ENCODE results near the gene BMP8B. TPM values are rescaled to one million over a fixed set of nuclear protein-coding genes. Genes with fewer than 3 reads are reported as not detected.

BMP8B gene
- total RNA-seq, 1 experiment from 2014 or later: 0.42 TPM

DNA sequence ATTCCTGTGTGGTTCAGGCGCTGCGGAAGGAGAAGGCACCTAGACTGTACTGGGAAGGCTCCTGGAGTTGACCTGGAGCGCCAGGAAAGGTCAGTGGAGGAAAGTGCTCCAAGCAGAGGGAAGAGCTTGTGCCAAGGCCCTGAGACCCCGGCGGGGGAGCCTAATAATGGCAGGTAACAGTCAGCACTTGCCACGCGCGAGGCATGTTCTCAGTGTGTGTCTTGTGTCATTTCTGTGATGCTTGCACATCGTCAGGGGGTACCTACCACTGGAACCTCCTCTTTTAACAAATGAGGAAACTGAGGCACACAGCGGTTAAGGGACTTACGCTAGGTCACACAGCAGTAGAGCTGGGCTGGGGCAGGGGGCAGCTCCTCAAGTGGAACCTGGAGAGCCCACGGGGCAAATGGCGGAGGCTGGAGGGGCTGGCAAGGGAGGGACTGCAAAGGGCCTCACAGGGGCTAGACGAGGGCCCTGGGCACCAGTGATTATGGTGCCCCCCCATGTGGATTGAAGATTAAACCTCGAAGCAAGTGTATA is 976 bp upstream of the BMP8B start:
- H3K56ac ChIP-seq (ENCODE audit: insufficient read length, low read depth, low read length): no peak overlapping the region
- no peak overlapping the region for H4K5ac ChIP-seq (ENCODE audit: insufficient read length, low read depth, low read length)
- no peak overlapping the region for H2AK5ac ChIP-seq (ENCODE audit: insufficient read length, low read length)
- H3K23me2 ChIP-seq (ENCODE audit: insufficient read length, low read depth, low read length, poor library complexity, severe bottlenecking): peaks cover 3% of the 10 kb centered on the region
- H3K4ac ChIP-seq (ENCODE audit: low read depth, low read length): no peak overlapping the region
- Mint-ChIP-seq H3K27me3 (ENCODE audit: low read depth) (peaks cover 82% of the 10 kb centered on the region), H3K4me1 (peaks cover 5 to 6% of the 10 kb centered on the region in 2 experiments; a peak in 3 of 4 replicates), H3K36me3 (ENCODE audit: insufficient read depth in 1 of 3, low read depth in 3 of 3) (peaks cover 0 to 1% (median 0%) of the 10 kb centered on the region in 3 experiments; a peak in 1 of 7 replicates), H3K4me3 (peak overlapping the region; percentile 61 to 85), H3K27ac (no peak overlapping the region; a peak in 1 of 7 replicates), H3K9me3 (no peaks in the 10 kb centered on the region; a peak in 1 of 5 replicates)
- no peak overlapping the region for H3K23ac ChIP-seq (ENCODE audit: insufficient read length, low read depth, low read length)
- H4K20me1 ChIP-seq (ENCODE audit: control insufficient read depth, insufficient read depth, insufficient read length): no peaks in the 10 kb centered on the region
- H2AFZ ChIP-seq (ENCODE audit: low read length): no peak overlapping the region
- no peak overlapping the region for H2BK120ac ChIP-seq (ENCODE audit: low read depth, low read length, poor library complexity, severe bottlenecking)
- H3K4me2 ChIP-seq (ENCODE audit: insufficient read depth, insufficient read length, low read length): peak overlapping the region; percentile 47
- no peaks in the 10 kb centered on the region for H3K4me1 ChIP-seq (ENCODE audit: insufficient read depth, low read length)
- no peak overlapping the region for H3T11ph ChIP-seq (ENCODE audit: low read length)
- H4K91ac ChIP-seq (ENCODE audit: insufficient read length, low read depth, low read length): no peak overlapping the region
- no peak overlapping the region for H2BK15ac ChIP-seq (ENCODE audit: low read depth, low read length)
- peak; percentile 65 for DNase-seq
- H3K9me3 ChIP-seq (ENCODE audit: control insufficient read depth, low read depth, low read length): no peaks in the 10 kb centered on the region
- H3K79me1 ChIP-seq (ENCODE audit: insufficient read depth, low read depth, low read length, poor library complexity, severe bottlenecking): no peaks in the 10 kb centered on the region
- no CpG with 5 or more reads among the region's 15 CpGs for WGBS (ENCODE audit: extremely low coverage, insufficient read length, low lambda C conversion rate)
- H4K8ac ChIP-seq (replicated peaks; ENCODE audit: insufficient read length, low read depth, low read length): no peak overlapping the region
- H3K79me2 ChIP-seq (ENCODE audit: insufficient read depth, low read length): no peaks in the 10 kb centered on the region
- H3K9ac ChIP-seq (ENCODE audit: extremely low read depth, insufficient read length, low read length): no peak overlapping the region
- H2BK20ac ChIP-seq (ENCODE audit: low read depth, low read length, poor library complexity, severe bottlenecking): no peak overlapping the region
- H3K14ac ChIP-seq (ENCODE audit: insufficient read depth, low read length): no peak overlapping the region; the same call in 1 of the 2 replicates
- H3K18ac ChIP-seq (ENCODE audit: insufficient read length, low read depth, low read length): no peak overlapping the region
- H2BK12ac ChIP-seq (ENCODE audit: insufficient read length, low read depth, low read length): no peak overlapping the region
- TF ChIP-seq, protein P1, sequence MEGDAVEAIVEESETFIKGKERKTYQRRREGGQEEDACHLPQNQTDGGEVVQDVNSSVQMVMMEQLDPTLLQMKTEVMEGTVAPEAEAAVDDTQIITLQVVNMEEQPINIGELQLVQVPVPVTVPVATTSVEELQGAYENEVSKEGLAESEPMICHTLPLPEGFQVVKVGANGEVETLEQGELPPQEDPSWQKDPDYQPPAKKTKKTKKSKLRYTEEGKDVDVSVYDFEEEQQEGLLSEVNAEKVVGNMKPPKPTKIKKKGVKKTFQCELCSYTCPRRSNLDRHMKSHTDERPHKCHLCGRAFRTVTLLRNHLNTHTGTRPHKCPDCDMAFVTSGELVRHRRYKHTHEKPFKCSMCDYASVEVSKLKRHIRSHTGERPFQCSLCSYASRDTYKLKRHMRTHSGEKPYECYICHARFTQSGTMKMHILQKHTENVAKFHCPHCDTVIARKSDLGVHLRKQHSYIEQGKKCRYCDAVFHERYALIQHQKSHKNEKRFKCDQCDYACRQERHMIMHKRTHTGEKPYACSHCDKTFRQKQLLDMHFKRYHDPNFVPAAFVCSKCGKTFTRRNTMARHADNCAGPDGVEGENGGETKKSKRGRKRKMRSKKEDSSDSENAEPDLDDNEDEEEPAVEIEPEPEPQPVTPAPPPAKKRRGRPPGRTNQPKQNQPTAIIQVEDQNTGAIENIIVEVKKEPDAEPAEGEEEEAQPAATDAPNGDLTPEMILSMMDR (conservative IDR thresholded peaks at IDR 0.05): no peak
- peaks cover 23% of the 10 kb centered on the region; the same call in 1 of the 2 replicates for H3K27me3 ChIP-seq (ENCODE audit: insufficient read depth, low read length)
- H3K27ac ChIP-seq (ENCODE audit: insufficient read length, low read depth, low read length): no peak overlapping the region
- no peak overlapping the region for H2BK5ac ChIP-seq (ENCODE audit: insufficient read length, low read length)

Measured in H9 (cell line).